ENCODE results near the gene MTSS2. TPM values are rescaled to one million over a fixed set of nuclear protein-coding genes. Genes with fewer than 3 reads are reported as not detected.

Gene MTSS2
- total and polyA plus RNA-seq, 2 experiments from 2014 or later, result 16.5 to 19.6 TPM

DNA sequence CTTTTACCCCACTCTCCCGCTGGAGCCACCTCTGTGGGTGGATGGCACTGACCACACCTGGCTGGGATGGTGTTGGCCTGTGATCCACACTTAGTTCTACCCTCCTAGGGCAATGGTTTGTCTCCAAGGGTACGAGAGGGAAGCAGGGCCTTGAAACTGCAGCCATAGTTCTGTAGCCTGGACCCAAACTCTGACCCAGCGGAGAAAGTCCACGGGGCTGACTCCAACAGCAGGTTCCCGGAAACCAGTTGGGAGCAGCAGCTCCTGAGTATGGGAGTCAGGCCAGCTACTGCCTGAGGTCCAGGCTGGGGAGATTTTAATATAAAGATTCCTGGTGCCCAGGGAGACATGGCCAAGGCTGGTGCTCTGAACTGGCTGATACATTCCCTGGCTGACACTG is 23.6 kb upstream of the MTSS2 start:
- Histone ChIP-seq H4K20me1 (ENCODE audit: insufficient read depth, poor library complexity, severe bottlenecking) (no peaks in the 10 kb centered on the region), H3K9me3 (ENCODE audit: low read depth) (no peaks in the 10 kb centered on the region), H2AFZ (no peak overlapping the region), H3K27me3 (no peaks in the 10 kb centered on the region), H3K4me3 (no peak overlapping the region), H3K36me3 (replicated peaks; ENCODE audit: insufficient read depth, low read depth) (no peaks in the 10 kb centered on the region), H3K4me1 (ENCODE audit: insufficient read depth) (peaks cover 47% of the 10 kb centered on the region), H3K27ac (no peak overlapping the region), H3K79me2 (no peaks in the 10 kb centered on the region), H3K9me2 (replicated peaks; ENCODE audit: insufficient read depth) (no peaks in the 10 kb centered on the region), H3K4me2 (no peak overlapping the region)
- TF ChIP-seq EZH2phosphoT487 (IDR thresholded peaks at IDR 0.05; ENCODE audit: low read depth, severe bottlenecking, unreplicated experiment), result no peak
- no peak for TF ChIP-seq EZH2 (IDR thresholded peaks at IDR 0.05; ENCODE audit: borderline replicate concordance)
- TF ChIP-seq, protein P1, sequence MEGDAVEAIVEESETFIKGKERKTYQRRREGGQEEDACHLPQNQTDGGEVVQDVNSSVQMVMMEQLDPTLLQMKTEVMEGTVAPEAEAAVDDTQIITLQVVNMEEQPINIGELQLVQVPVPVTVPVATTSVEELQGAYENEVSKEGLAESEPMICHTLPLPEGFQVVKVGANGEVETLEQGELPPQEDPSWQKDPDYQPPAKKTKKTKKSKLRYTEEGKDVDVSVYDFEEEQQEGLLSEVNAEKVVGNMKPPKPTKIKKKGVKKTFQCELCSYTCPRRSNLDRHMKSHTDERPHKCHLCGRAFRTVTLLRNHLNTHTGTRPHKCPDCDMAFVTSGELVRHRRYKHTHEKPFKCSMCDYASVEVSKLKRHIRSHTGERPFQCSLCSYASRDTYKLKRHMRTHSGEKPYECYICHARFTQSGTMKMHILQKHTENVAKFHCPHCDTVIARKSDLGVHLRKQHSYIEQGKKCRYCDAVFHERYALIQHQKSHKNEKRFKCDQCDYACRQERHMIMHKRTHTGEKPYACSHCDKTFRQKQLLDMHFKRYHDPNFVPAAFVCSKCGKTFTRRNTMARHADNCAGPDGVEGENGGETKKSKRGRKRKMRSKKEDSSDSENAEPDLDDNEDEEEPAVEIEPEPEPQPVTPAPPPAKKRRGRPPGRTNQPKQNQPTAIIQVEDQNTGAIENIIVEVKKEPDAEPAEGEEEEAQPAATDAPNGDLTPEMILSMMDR (IDR thresholded peaks at IDR 0.05; ENCODE audit: poor library complexity), result no peak
- 88% methylated on average over 5 of the region's 5 CpGs for WGBS (ENCODE audit: low lambda C conversion rate, missing lambda C conversion rate)
- DNase-seq (ENCODE audit: low spot score), result no peak

DNA sequence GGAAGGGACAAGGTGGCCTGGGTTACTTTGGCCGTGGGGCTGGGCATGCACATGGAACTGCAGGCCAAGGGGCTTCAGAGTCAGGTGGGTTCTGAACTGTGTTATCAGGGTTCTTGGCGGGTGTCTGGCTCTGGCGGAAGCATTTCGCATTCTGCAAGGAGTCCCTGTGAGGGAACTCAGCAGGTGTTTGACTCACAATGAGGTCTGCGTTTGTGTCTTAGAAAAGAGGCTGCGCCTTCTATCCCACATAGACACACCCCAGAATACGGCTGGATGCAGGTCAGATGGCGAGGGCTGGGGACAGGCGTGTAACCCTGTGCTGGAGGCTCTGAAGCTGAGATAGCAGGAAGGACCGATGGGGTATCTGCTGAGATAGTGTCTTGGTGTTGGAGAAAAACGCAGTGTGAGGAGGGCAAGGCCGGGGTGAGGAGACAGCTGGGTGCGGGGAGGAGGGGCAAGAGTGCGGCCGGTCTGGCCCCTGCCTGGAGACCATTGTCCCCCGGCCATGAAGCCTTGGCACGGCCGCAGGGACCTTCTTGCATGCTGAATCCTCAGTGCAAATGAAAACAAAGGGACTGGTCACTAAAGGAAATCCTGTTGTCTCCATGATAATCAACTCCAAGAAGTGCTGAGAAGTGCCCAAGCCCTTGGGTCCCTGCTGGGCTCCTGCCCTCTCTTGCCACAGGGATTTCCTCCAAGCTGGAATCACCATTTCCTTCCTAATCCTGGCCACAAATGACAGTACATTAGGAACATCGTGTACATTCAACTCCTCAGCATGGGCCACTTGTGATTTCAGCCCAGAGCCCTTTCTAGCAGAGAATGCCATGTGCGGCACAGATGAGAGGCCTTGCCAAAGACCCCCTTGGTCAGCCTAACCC is 22.8 kb upstream of the MTSS2 start:
- 84% methylated on average over 19 of the region's 20 CpGs for WGBS (ENCODE audit: low lambda C conversion rate, missing lambda C conversion rate)
- Histone ChIP-seq H3K4me2 (no peak overlapping the region), H3K36me3 (replicated peaks; ENCODE audit: insufficient read depth, low read depth) (no peaks in the 10 kb centered on the region), H3K9me3 (ENCODE audit: low read depth) (no peaks in the 10 kb centered on the region), H3K27ac (no peak overlapping the region), H3K79me2 (no peaks in the 10 kb centered on the region), H3K4me3 (no peak overlapping the region), H3K27me3 (no peaks in the 10 kb centered on the region), H2AFZ (no peak overlapping the region), H4K20me1 (ENCODE audit: insufficient read depth, poor library complexity, severe bottlenecking) (no peaks in the 10 kb centered on the region), H3K4me1 (ENCODE audit: insufficient read depth) (peaks cover 40% of the 10 kb centered on the region), H3K9me2 (replicated peaks; ENCODE audit: insufficient read depth) (no peaks in the 10 kb centered on the region)
- DNase-seq (ENCODE audit: low spot score), result no peak
- TF ChIP-seq, protein P1 (IDR thresholded peaks at IDR 0.05; ENCODE audit: poor library complexity), result no peak
- TF ChIP-seq EZH2phosphoT487 (IDR thresholded peaks at IDR 0.05; ENCODE audit: low read depth, severe bottlenecking, unreplicated experiment), result no peak
- TF ChIP-seq EZH2 (IDR thresholded peaks at IDR 0.05; ENCODE audit: borderline replicate concordance), result no peak

DNA sequence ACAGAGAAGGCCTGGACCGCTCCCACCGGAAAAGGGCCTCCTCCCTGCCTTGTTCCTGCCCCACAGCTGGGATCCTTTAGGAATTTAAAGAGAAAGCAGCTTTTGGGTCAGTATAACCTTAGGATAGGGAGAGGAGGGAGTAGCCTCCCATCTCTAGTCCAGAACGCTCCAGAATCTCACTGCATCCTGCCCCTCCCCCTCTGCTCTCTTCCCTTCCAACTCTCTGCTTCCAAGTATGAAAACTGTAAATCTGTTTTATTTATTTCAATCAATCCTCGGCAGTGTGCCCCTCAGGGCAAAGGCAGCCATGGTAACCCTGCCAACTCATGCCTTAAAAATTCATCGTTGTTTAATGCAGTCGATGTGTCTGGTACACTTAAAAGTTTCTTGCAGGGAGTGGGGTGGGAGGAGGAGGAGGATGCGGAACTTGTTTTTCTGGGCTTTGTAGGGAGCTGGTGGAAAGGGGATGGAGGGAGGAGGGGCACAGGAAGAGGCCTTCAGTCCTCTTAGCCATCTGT is 21.2 kb upstream of the MTSS2 start:
- WGBS (ENCODE audit: low lambda C conversion rate, missing lambda C conversion rate), result 51% methylated on average over 7 of the region's 7 CpGs
- Histone ChIP-seq H3K27ac (peak overlapping the region; percentile 86), H3K4me2 (peak overlapping the region; percentile 36)

More for the DNA sequence above, 21.2 kb upstream of the MTSS2 start:
- DNase-seq (ENCODE audit: low spot score), result peak; percentile 71
- Histone ChIP-seq H3K79me2 (no peaks in the 10 kb centered on the region), H3K36me3 (replicated peaks; ENCODE audit: insufficient read depth, low read depth) (no peaks in the 10 kb centered on the region), H3K9me3 (ENCODE audit: low read depth) (no peaks in the 10 kb centered on the region), H3K9me2 (replicated peaks; ENCODE audit: insufficient read depth) (no peaks in the 10 kb centered on the region), H2AFZ (no peak overlapping the region), H4K20me1 (ENCODE audit: insufficient read depth, poor library complexity, severe bottlenecking) (no peaks in the 10 kb centered on the region), H3K4me1 (ENCODE audit: insufficient read depth) (peaks cover 38% of the 10 kb centered on the region), H3K4me3 (no peak overlapping the region), H3K27me3 (no peaks in the 10 kb centered on the region)
- TF ChIP-seq EZH2 (IDR thresholded peaks at IDR 0.05; ENCODE audit: borderline replicate concordance) (no peak), EZH2phosphoT487 (IDR thresholded peaks at IDR 0.05; ENCODE audit: low read depth, severe bottlenecking, unreplicated experiment) (no peak)
- TF ChIP-seq, protein P1 (IDR thresholded peaks at IDR 0.05; ENCODE audit: poor library complexity), result no peak

Measured in hepatocyte (in vitro differentiated cells).